ENCODE data around the gene TMEM63A. TPM values are rescaled to one million over a fixed set of nuclear protein-coding genes. Genes with fewer than 3 reads are reported as not detected.
"Not testable (repeated sequence)": the region's sequence is repeated elsewhere in the genome, so short reads cannot be mapped to it uniquely, and the experiment has no call there.

The TMEM63A gene
- total RNA-seq, 1 experiment from 2014 or later, result 47.5 TPM

- Histone ChIP-seq H3K4me2 (ENCODE audit: low read length) (peak within 1 kb of the TSS; percentile 56), H3K9me2 (replicated peaks; ENCODE audit: low read length) (no peaks in the 10 kb centered on the region), H3K4me3 (ENCODE audit: low read length) (no peak within 1 kb of the TSS), H4K20me1 (ENCODE audit: low read length) (no peaks in the 10 kb centered on the region), H3K9ac (ENCODE audit: low read length) (peak within 1 kb of the TSS; percentile 14; the same call in 1 of the 2 replicates), H3K36me3 (ENCODE audit: low read depth, low read length) (no peaks in the 10 kb centered on the region), H3K79me2 (ENCODE audit: low read length) (peaks cover under 1% of the 10 kb centered on the region; the same call in 1 of the 2 replicates), H3F3A (ENCODE audit: low read length, unreplicated experiment) (no peaks in the 10 kb centered on the region), H3K9me3 (ENCODE audit: low read length) (no peaks in the 10 kb centered on the region), H3K4me1 (ENCODE audit: insufficient read depth, low read length) (peaks cover 56% of the 10 kb centered on the region), H2AFZ (ENCODE audit: low read length) (no peak within 1 kb of the TSS), H3K27me3 (ENCODE audit: low read length) (no peaks in the 10 kb centered on the region), H3K27ac (ENCODE audit: low read length) (peak within 1 kb of the TSS; percentile 98)
- DNase-seq (no peak), ATAC-seq (no peak)
- intact Hi-C loops (cut with micrococcal nuclease), result no loop called here
- CTCF ChIA-PET, result no interaction called here
- POLR2A ChIA-PET (ENCODE audit: unreplicated experiment), result interaction anchor here (0.5 kb wide), 1 partner anchor 17 kb away, joined by 3 read pairs; no protein-coding TSS in a partner anchor
- no TSS peak for BruUV-seq (replicated peaks)
- TF ChIP-seq EZH2phosphoT487 (IDR thresholded peaks at IDR 0.05; ENCODE audit: borderline replicate concordance, low read length) (no peak), EZH2 (IDR thresholded peaks at IDR 0.05; ENCODE audit: low read length, unreplicated experiment) (no peak), CTCF (conservative IDR thresholded peaks at IDR 0.05; ENCODE audit: low read depth, low read length) (no peak)
These were observed 6.9 kb upstream of the TMEM63A start, which contains the start of gene LEFTY1 for GRCh38 chr1:225888898-225889601. Gene LEFTY1, minus strand, starts transcription at chr1:225889146. Its CDS starts 80 bp downstream, at chr1:225889066.

GRCh38 chr1:225888289-225888897 lies 6.2 kb upstream of the TMEM63A start:
- BruUV-seq (replicated peaks), result no TSS peak
- Histone ChIP-seq H3K9ac (ENCODE audit: low read length) (no peak overlapping the region; the same call in 1 of the 2 replicates), H3K79me2 (ENCODE audit: low read length) (peaks cover 5% of the 10 kb centered on the region; the same call in 1 of the 2 replicates), H3K9me2 (replicated peaks; ENCODE audit: low read length) (no peaks in the 10 kb centered on the region), H3K4me1 (ENCODE audit: insufficient read depth, low read length) (peaks cover 61% of the 10 kb centered on the region), H2AFZ (ENCODE audit: low read length) (no peak overlapping the region), H4K20me1 (ENCODE audit: low read length) (no peaks in the 10 kb centered on the region), H3K4me2 (ENCODE audit: low read length) (peak overlapping the region; percentile 49), H3K9me3 (ENCODE audit: low read length) (no peaks in the 10 kb centered on the region), H3K27ac (ENCODE audit: low read length) (peak overlapping the region; percentile 53), H3K36me3 (ENCODE audit: low read depth, low read length) (no peaks in the 10 kb centered on the region), H3F3A (ENCODE audit: low read length, unreplicated experiment) (no peaks in the 10 kb centered on the region), H3K27me3 (ENCODE audit: low read length) (no peaks in the 10 kb centered on the region), H3K4me3 (ENCODE audit: low read length) (no peak overlapping the region)
- TF ChIP-seq EZH2 (IDR thresholded peaks at IDR 0.05; ENCODE audit: low read length, unreplicated experiment) (no peak), EZH2phosphoT487 (IDR thresholded peaks at IDR 0.05; ENCODE audit: borderline replicate concordance, low read length) (no peak), CTCF (conservative IDR thresholded peaks at IDR 0.05; ENCODE audit: low read depth, low read length) (no peak)
- peak; percentile 71 for DNase-seq
- POLR2A ChIA-PET (ENCODE audit: unreplicated experiment), result no interaction called here
- intact Hi-C loops (cut with micrococcal nuclease), result no loop called here
- CTCF ChIA-PET, result no interaction called here
- ATAC-seq, result peak; percentile 53

- H3K4me3 ChIP-seq (ENCODE audit: low read length); DNase-seq; H3K79me2 ChIP-seq (ENCODE audit: low read length); intact Hi-C loops (cut with micrococcal nuclease); CTCF ChIA-PET; POLR2A ChIA-PET (ENCODE audit: unreplicated experiment); H3F3A ChIP-seq (ENCODE audit: low read length, unreplicated experiment); H3K9ac ChIP-seq (ENCODE audit: low read length); H3K36me3 ChIP-seq (ENCODE audit: low read depth, low read length); ATAC-seq; H3K9me2 ChIP-seq (replicated peaks; ENCODE audit: low read length); H4K20me1 ChIP-seq (ENCODE audit: low read length); BruUV-seq (replicated peaks); H2AFZ ChIP-seq (ENCODE audit: low read length); H3K27me3 ChIP-seq (ENCODE audit: low read length); H3K9me3 ChIP-seq (ENCODE audit: low read length): not testable (repeated sequence)
- peak overlapping the region; percentile 49 for H3K4me2 ChIP-seq (ENCODE audit: low read length)
- H3K27ac ChIP-seq (ENCODE audit: low read length), result peak overlapping the region; percentile 53
- peaks cover 61% of the 10 kb centered on the region for H3K4me1 ChIP-seq (ENCODE audit: insufficient read depth, low read length)
These were observed 5.5 kb upstream of the TMEM63A start for GRCh38 chr1:225887554-225888288.
